Inflammatory macrophage treated with lipopolysaccharide for 4 hours (primary cell): ENCODE data around the gene EYA2.

Experiments used
- DNase-seq: peaks from one replicate; pipeline ENCODE4 v3.0.0-alpha.2; 2020

EYA2 gene

GRCh38 chr20:47122560-47122959 is 227.9 kb downstream of the EYA2 start:
- DNase-seq = no peak

DNA sequence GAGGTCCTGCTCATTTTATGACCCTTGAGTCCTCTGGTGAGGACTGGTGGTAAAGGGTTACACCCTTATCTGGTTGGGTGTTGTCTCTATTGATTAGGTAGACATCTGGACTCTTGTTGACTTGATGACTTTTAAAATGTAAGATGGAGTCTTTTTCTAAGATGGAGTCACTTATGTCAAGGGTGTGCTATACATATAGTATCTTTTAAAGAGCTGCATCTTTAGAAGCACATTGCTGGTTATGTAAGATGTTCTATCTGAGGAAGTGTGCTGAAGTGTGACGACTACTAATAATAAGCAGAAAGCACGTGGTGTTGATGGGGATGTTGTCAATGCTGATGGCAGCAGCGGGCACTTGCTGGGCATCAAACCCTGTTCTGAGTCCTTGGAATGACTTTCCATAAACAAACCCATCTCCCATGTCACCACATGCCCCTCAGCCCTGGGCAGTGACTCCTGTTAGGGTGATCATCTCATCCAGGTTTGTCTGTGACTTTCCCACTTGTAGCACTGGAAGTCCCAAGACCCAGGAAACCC is 229.6 kb downstream of the EYA2 start:
- peak; percentile 88 for DNase-seq

DNA sequence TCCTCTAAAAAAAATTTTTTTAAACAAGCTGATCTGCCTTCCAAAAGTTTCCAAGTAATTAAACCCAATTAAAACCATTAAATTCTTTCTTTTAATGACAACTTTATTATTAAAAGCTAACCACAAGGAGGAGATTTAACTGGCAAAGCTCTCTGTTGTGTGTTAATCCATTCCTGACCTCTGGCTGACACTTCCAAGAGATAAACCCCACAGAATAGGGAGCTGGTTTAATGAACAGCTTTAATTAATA is 230.8 kb downstream of the EYA2 start:
- no peak for DNase-seq

DNA sequence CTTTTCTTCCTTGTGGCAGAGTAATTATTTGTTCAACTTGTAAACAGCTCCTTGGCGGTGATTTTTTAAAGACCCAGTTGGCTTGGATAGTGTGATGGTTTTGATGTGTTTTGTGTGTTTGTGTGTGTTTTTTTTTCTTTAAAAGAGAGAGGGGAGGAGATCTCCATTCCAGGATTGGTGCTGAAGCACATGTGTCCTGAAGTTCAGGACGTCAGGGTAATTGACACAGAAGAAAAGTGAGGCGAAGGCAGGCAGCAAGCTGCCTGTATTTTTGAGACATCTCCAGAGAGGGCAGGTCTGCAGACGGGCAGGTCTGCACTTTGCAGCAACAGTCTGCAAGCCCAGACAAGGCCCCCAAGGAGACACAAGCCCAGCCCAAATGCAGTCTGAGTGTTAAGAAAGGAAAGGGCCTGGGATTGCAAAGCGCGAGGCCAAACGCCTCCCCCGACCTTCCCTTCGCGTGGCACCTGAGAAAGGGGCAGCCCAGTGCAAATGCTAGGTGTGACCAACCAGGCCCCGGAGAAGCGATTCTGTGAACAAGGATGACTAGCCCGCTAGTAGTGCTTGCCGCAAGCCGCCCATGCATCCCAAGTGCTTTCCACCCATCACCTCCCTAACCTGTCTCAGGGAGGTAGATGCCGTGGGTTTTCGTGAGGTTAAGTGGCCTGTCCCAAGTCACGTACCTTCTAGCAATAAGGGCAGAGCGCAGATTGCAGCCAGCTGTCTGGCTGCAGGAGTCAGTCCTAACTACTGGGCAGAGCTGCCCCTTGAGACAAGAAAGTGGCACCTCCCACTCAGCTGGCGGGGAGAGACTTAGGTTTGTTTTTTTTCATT is 231.3 kb downstream of the EYA2 start:
- no peak for DNase-seq

DNA sequence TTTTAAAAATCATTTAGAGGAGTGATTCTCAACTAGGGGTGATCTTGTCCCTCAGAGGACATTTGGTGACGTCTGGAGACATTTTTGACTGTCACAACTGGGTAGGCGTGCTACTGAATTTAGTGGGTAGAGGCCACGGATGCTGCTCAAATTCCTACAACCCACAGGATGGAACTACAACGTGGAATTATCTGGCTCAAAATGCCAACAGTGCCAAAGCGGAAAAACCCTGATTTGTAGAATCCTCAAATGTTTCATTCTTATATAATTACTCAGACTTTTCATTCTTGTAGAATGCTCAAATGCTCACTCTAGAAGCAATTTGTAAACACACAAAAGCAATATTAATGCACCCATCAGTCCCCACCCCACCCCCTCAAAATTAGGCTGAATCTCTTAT is 232.1 kb downstream of the EYA2 start:
- DNase-seq = no peak

GRCh38 chr20:47127546-47127945 is 232.9 kb downstream of the EYA2 start:
- no peak for DNase-seq

GRCh38 chr20:47127999-47128398 is 233.4 kb downstream of the EYA2 start:
- DNase-seq = no peak

DNA sequence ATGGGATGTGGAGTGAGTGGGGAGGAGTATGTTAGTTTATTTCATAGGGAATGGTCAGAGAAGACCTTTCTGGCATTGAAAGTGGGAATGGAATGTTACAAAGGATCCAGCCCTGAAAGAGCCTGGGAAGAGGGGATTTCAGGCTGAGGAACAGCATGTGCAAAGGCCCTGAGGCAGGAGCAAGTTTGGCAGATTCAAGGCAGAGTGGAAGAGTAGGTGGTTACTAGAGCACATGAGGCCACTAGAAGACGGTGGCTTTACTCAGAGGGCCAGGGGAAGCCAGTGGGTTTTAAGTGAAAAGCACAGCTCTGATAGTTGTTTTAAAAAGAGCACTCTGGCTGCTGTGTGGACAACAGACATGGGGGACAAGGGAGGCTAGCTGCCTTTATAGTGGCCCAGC is 234.7 kb downstream of the EYA2 start:
- DNase-seq = no peak

DNA sequence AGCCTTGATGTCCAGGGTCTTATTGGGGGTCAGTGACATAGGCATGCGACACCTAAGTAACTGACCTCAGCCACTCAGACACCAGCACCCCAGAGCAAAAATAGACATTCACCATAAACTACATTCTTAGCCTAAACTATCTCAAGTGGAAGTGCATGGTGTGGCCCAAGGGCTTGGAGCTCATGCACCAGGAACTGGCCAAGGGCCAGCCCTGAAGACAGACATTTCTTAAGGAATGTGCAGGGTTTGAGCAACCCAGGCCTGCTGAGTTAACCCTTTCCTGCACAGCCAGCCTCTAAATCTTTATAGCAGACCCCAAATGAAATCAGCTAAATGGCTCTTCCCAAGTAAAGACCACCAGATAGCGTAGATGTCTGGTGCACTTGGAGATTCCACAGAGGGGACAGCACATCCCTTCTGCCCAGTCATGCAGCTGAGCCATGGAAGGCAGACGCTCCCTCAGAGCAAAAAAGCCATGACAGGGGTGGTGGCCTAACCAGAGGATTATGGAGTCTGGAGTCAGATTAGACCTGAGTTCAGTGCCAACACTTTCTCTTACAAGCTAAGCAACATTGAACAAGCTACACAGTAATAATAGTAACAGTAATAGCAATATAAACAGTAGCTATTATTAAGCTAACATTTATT is 239.3 kb downstream of the EYA2 start:
- no peak for DNase-seq

DNA sequence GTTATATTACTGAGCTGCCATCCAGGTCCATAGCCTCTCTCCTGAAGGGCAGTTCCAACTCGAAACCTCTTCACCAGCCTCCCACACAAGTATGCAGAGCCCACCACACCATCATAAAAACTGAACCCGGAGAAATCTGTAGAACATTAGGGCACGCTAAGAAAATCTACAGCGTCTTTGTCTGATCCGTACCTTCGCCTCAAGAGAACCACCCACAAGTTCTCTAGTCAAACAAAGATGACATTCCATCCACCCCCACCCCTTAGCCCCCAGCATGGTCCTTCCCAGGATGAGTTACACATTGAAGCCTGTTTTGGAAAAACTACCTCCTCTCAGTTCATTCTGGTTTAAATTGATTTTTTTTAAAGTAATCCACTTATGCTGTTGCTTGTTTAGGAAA is 242.1 kb downstream of the EYA2 start:
- no peak for DNase-seq

GRCh38 chr20:47137231-47137870 is 242.7 kb downstream of the EYA2 start:
- no peak for DNase-seq

GRCh38 chr20:47139934-47140535 is 245.4 kb downstream of the EYA2 start:
- no peak for DNase-seq

- no peak for DNase-seq
Observed at GRCh38 chr20:47141350-47141921, 246.8 kb downstream of the EYA2 start.

DNA sequence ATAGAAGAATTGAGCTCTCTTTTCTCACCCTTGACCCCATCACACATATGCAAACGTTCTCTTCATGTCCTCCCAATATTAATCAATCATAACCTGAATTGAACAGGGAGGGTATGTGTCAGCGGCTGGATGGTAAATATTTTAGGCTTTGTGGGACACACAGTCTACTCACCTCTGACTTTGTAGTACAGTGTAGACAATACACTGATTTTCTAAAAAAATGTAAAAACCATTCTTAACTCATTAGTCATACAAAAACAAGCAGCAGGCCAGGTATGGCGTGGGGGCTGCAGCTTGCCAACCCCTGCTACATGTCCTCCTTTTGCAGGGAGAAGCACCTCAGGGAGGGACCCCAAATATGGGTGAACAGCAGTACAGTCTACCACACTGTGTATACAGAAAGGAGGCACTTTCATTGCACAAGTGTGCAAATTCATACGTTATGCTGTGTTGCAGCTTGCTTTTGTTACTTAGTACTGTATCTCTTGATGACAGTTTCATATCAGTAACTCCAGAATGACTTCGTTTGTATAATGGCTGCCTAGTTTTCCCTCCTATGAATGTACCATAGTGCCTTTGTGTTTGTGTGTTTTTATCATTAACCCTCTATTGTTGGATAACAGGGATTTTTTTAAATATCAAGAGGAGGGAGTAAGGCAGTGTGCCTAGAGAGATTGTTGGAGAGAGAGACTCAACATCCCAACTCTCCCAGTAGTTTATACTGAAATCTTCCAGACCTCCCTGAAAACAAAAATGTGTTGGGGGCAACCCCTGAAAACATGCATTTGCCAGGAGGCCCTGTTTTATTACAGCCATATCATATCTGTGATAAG is 247.5 kb downstream of the EYA2 start:
- DNase-seq = no peak

GRCh38 chr20:47142774-47143170 is 248.1 kb downstream of the EYA2 start:
- DNase-seq = no peak

GRCh38 chr20:47143657-47144056 is 249.0 kb downstream of the EYA2 start:
- peak; percentile 93 for DNase-seq

GRCh38 chr20:47144463-47144862 is 249.8 kb downstream of the EYA2 start:
- DNase-seq = no peak

- DNase-seq = no peak
Observed at GRCh38 chr20:47146686-47147085, 252.0 kb downstream of the EYA2 start.

DNA sequence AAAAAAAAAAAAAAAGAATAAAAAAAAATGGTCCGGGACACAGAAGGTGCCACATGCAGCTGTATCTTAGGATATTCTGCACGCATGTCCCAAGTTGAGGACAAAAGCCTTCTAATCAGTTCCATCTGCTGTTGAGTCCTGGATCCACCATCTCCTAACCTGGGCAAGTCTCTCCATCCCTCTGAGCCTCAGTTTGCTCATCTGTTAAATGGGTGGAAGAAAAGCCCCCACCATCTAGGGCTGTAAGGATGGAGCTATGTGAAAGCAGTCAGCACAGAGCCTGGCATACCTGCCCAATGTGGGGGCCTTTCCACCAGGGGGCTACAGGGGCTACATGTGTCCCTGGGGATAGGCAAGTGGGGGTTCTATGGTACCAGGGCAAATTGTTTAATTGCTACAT is 253.4 kb downstream of the EYA2 start:
- DNase-seq = no peak

DNA sequence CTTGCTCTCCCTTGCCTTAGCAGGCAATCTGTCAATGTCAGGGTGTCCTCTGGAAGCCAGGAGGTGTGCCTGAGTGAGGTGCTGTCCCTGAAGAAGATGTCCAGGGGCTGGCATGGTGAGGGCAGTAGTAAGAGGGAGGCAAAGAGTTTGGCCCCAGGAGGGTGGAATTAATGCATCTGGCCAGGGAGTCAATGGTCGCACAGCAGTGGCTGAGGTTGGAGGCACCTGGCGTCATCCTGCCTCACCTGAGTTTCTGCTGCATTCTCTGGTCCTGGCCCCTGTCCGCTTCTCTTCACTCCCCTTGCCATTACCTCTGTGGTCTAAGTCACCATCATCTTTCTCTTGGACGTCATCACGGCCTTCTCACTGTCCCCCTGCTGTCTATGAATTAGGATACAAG is 255.3 kb downstream of the EYA2 start:
- no peak for DNase-seq

GRCh38 chr20:47150403-47151152 is 255.9 kb downstream of the EYA2 start:
- peak; percentile 41 for DNase-seq

GRCh38 chr20:47152068-47152467 is 257.4 kb downstream of the EYA2 start:
- no peak for DNase-seq
